Measurements from ENCODE around the gene CAVIN4.

Gene CAVIN4, protein sequence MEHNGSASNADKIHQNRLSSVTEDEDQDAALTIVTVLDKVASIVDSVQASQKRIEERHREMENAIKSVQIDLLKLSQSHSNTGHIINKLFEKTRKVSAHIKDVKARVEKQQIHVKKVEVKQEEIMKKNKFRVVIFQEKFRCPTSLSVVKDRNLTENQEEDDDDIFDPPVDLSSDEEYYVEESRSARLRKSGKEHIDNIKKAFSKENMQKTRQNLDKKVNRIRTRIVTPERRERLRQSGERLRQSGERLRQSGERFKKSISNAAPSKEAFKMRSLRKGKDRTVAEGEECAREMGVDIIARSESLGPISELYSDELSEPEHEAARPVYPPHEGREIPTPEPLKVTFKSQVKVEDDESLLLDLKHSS

DNA sequence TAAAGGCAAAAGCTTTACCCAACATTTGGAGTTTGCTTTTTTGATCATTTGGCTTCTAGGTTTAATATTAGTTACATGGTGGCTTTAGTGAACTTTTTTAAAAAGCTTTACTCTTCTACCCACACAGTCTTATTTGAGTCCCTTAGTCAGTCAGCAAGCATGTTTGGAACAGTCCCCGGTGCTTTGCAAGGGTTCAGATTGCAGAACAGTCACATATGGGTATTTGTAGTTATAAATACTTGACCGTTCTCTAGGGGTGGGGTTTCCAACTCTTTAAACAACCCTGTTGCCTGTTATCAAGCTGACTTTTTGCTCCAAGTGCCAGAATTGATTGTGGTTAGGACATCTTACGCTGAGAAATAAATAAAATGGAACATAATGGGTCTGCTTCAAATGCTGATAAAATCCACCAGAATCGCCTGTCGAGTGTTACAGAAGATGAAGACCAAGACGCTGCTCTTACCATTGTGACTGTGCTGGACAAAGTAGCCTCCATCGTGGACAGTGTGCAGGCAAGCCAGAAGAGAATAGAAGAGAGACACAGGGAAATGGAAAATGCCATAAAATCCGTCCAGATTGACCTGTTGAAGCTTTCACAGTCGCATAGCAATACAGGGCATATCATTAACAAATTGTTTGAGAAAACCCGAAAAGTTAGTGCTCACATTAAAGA, at the start of gene CAVIN4:
TSS of gene CAVIN4 (plus strand) at position 304 of the 673 bp plus-strand sequence. CDS start at position 369, 65 bp downstream.
- no peak for DNase-seq

DNA sequence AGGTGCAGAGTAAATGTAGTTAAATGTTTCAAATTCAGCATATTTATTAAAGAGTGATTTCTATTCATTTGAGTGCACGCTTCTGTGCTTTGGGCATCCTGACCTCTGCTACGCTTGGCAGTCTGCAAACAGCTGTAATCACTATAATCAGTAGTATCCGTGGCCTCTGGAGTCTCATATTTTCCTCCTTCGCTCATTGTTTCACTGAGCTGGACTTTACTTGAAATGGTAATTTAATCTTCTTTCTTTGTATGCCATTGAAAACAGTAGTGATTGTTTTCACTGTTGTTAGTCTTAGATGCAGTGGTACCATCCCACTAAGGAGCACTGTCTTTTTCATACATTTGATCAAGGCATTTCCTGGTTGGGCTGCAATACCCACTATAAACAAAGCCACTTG, 43.5 kb upstream of the CAVIN4 start:
- DNase-seq = no peak

DNA sequence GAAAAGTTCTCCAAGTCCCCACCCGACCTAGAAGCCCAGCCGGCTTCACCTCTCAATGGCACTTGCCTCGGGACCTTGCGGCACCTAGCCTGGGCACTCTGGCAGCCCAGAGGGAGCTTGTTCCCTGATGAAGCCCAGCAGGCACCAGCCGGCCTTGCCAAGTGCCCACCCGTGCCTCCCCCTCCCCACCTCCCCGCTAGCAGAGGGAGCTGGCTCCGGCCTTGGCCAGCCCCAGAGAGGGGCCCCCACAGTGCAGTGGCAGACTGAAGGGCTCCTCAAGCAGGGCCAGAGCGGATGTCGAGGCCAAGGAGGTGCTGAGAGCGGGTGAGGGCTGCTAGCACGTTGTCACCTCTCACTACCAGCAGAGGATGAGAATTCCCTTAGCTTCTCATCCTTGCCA, 37.6 kb upstream of the CAVIN4 start:
- DNase-seq = no peak

DNA sequence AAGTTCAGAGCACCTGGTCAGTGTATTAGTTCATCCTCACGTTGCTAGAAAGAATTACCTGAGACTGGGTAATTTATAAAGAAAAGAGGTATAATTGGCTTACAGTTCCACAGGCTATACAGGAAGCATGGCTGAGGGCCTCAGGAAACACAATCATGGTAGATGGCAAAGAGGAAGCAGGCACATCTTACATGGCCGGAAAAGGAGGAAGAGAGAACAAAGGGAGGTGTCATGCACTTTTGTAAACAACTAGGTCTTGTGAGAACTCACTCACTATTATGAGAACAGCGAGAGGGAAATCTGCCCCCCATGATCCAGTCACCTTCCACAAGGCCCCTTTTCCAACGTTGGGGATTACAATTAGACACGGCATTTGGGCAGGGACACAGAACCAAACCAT, 28.8 kb upstream of the CAVIN4 start:
- no peak for DNase-seq

DNA sequence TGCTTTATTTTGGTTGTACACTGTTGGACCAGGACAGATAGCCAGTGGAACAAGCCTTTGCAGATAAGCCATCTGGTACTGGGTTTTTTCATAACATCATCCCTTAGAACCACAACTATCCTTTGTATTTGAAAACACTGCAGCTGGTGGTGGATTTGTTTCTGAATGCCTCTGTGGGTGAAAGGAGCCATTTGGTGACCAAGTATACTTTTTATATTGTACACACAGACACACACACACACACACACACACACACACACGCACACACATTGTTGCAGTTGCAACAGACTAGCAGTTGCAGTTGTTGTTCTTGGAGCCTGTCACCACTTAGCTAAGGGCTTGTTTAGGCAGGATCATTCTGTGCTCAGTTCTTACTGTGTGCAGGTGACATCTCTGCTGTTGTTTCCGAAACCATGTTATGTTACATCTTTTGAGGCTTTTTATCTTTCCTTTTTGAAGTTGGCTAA, 22.9 kb upstream of the CAVIN4 start:
- DNase-seq = no peak

DNA sequence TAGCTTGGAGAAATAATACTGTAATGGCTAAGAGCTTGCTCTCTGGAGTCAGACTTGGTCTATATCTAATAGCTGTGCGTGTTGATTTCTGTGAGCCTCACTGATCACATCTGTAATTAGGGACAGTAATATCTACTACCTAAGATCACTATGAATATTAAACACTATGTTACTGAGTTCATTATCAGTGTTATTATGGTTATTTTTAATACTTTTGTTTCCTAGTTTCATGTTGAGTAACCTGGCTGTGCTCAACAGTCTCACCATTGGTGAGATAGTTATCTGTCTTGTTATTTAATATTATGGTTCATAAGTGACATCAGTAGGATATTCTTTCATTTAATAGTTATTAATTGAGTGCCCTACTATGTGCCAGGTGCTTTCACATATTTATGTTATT, 22.4 kb upstream of the CAVIN4 start:
- DNase-seq = no peak

DNA sequence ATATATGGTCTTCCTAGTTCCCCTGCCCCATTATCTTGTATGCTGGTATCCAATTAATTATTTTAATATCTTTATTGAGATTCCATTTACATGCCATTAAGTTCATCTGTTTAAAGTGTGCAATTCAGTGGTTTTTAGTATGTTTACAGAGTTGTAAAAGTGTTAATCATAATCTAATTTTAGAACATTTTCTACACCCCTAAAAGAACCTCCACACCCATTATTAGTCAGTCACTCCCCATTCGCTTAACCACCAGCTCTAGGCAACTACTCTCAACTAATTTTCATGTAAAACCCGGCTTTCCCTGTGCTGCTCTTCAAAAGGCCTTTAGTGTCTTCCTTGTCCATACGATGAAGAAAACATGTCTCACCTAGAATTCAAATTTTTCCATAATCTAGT, 20.8 kb upstream of the CAVIN4 start:
- DNase-seq = no peak

DNA sequence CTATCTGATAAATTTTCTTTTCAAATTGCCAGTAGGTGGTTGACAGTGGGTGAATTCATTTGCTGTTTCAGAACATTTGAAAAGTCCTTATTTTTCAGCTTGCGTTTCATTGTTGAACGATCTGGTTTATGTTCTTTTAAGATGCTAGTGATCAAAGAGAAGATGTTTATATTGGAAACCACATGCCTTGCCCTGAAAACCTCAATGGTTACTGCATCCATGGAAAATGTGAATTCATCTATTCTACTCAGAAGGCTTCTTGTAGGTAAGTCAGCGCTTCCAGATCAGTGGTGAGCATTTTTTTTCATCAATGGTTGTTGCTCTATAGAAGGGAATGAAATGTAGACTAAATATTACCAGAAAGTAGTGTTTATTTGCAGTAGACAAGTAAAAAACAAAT, 16.6 kb upstream of the CAVIN4 start:
- no peak for DNase-seq

DNA sequence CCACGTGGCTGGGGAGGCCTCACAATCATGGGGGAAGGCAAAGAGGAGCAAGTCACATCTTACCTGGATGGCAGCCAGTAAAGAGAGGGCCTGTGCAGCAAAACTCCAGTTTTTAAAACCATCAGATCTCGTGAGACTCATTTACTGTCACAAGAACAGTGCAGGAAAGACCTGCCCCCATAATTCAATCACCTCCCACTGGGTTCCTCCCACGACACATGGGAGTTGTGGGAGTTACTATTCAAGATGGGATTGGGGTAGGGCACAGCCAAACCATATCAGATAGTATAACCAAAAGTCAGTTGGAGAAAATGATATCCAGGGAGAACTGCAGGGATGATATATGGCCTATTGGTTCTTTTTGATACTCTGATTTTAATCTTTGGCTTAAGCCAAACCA, 10.0 kb upstream of the CAVIN4 start:
- no peak for DNase-seq

DNA sequence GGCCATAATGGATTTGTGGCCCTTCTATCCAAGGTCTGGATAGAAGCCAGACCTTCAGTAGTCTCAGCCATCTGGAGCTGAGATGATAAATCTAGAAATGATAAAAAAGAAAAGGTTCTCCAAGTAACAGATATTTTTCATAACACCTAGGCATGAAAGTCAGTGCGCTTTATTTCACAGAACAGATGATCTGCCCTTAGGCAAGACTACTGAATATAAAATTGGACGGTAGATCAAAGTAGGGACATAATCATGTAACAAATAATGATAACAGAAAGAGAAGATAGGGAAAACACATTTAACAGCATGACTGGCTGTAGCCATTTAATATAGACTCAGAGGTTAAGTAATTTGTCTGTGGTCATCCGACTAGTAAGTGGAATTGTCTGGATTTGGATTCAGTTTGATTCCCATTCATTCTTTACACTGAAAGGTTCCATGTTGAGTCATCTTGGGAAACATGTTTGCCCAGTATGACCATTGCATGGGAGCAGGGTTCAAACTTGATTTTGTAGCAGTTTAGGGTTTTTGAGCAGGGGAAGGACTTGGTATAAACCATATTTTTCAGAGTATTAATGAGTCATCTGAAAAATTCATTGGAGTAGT, 4.1 kb upstream of the CAVIN4 start:
- DNase-seq = no peak

DNA sequence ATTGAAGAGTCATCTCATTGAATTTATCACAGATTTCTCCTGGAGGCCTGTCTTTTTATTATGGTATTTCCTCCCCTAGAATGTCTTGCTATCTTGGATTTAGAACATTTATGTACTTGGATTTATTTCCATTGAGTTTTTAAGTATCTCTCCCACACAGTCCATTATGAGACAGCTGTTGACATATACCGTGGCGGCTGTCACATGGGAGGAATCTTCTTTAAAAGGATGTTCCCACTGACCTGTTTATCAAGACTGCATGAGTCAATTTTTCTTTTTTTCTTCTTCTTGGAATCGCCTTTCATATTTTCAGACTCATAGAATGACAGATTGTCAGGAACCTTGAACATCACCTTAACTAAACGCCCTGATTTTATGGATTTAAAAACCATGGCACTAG, 2.9 kb upstream of the CAVIN4 start:
- DNase-seq = no peak

DNA sequence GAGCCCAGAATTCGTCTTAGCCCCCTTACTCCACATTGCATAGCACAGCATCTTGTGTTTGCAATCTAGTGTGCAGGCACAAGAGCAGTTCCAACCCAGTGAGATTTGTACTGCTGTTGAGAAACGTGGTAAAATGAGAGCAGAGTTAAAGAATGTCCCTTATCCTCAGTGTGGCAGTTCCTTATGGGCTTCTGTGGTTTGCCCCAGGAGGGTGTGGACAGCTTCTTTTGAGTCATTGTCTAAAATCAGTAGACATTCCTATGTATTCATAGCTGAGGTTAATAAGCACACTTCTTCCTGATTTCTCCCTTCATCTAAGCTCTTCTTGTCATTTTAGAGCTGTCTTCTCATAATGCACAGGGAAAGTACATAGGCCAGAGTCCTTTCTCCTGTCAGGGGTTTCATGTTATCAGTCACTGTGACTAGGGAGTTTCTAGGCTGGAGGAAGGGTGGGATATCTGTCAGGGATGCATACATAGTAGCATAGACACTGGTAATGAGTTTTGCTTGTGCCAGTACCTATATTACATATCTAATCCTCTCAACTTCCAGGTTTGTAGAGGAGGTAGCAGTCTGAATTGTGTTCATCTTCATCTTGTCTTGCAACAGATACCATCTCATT, 2.0 kb upstream of the CAVIN4 start:
- DNase-seq = no peak

DNA sequence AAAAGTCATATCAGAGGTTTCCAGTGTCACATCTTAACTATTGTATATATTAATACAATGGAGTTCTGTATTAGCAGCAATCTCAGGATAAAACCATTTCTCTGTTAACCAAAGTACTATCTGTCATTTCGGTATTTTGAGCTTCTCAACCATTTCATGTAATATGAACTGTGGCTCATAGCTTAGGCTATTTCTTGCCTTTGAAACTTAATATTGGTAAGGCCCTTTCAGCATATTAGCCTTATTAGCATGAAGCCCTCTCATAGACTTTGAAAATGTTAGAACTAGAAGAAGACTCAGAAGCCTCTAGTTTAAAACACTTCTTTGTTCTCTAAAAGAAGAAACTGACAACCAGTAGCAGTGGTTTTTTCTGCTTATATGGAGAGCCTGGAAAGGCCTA, 731 bp downstream of the CAVIN4 start:
- DNase-seq = no peak

DNA sequence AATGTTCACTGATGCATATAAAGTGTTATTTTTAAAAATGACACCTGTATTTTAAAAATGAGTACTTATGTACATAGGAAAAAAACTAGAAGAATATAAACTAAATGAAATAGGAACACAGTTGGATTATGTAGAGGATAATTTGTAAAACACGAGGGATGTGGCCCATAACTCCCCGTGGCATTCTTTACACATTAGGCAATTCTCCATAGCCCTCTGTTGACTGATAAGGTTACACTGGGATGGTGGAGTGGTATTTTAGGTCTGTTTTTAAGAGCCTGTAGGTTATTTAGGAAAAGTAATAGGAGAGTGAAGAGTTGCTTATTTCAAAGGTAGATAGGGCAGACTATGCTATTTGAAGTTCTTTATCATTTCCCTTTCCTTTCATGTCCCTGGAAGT, 1.8 kb downstream of the CAVIN4 start:
- no peak for DNase-seq

DNA sequence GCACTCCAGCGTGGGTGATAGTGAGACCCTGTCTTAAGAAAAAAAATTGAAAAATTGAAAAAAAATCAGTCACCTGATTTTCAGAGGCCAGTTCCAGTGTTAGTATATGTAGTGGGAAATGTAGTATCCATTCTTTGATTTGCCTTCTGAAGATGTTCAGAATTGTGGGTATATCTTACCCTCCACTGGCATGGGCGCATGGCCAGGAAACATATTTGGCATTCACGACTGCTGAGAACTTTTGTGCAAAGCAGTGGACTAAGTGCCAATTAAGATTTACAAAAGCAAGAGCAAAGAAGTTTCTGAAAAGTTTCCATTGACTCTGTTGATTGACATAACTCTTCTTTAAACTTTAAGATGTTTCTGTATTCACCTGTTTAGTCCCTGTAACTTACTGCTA, 2.4 kb downstream of the CAVIN4 start:
- DNase-seq = no peak

DNA sequence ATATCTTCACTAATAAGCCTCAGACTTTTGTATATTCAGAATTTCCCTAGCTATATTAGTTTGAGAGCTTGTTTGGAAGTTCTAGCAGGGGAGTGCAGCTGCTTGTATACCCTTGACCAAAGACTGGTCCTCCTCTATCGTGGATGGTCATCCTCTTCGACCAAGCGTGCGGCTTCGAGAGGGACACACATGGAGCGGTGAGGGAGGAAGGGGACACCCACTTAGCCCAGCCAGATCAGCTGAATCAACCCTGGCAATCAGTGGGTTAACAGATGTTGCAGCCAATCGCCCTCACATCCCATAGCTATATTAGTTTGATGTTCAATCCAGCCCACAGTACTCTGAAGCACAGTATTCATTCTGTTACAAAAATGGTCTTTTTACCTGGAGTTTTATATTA, 3.2 kb downstream of the CAVIN4 start:
- no peak for DNase-seq

DNA sequence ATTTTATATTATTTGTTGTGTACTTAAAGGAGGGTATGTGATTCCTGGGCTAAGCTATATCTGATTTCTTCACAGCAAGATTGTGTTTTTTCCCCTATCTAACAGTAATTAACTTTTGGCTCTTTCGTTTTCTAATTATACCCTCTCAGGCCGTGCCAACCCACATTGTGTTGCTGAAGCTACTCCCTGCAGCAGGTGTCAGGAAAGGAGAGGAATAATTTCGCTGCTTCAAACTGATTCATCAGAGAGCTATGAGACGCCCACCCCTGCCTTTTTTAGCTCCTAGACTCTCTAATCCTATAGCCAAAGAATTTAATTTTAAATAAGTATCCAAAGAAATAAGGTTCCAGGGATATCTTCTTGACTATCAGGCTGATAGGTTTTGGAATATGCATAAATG, 3.8 kb downstream of the CAVIN4 start:
- no peak for DNase-seq

DNA sequence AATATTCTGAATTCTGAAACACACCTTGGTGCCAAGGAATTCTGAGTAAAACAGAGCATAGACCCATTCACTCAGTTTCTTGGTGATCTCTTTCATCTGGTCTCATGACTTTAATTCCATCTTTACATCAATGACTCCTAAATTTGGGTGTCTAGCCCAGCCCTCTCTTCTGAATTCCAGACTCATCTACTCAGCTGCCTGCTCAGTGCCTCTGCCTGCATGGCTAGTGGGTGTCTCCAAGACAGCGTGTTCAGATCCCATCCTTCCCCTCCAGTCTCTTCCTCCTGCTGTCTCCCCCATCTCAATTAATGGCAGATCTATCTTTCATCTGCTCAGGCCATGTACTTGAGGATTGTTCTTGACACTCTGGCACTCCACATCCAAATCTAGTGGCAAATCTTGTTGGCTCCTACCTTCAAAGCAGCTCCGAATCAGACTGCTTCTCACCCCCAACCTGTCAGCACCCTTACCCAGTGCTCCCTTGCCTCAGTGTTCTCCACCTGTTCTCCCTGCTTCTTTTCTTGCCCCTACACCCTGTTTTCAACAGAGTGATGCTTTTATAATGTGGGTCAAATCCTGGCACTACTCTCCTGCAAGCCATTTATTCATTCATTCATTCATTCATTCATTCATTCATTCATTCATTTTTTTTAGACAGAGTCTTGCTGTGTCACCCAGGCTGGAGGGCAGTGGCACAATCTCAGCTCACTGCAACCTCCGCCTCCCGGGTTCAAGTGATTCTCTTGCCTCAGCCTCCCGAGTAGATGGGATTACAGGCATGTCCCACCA, 5.3 kb downstream of the CAVIN4 start:
- no peak for DNase-seq

DNA sequence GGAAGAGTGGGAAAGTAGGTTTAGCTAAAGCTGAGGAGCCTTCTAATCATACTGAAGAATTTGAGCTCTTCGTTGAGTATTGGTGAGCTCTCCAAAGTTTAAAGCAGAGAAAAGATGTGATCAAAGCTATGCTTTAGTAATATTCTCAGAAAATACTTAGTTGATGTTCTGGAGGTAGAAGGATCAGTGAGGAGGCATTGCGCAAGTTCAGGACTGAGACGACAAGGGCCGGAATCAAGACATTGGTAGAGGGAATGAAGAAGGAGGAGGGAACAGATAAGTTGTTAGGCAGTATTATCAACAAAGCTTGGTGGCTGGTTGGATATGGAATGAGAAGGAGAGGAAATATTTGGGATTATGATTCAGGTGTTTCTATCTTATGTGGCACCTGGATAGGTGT, 7.1 kb downstream of the CAVIN4 start:
- no peak for DNase-seq

DNA sequence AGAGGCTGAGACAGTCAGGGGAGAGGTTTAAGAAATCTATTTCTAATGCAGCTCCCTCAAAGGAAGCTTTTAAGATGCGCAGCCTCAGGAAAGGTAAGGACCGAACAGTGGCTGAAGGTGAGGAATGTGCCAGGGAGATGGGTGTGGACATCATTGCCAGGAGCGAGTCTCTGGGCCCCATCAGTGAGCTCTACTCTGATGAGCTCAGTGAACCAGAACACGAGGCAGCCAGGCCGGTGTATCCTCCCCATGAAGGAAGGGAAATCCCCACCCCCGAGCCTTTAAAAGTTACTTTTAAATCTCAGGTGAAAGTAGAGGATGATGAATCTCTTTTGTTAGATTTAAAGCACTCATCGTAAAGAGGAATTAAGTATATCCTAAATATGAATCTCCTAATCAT, 8.2 kb downstream of the CAVIN4 start:
- DNase-seq = no peak

DNA sequence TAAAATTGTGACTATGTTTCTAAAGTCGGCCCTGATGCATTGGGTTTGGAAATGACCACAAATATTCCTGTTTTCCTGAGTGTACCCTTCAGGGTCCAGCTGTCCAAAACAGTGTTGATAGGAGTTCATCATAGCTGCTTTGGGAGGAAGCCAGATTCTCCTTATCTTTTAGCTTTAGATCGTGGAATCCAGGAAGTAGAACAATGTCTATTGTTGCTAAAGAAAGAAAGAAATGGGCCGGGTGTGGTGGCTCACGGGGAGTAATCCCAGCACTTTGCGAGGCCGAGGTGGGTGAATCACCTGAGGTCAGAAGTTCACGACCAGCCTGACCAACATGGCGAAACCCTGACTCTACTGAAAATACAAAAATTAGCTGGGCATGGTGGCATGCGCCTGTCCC, 9.5 kb downstream of the CAVIN4 start:
- DNase-seq = no peak

DNA sequence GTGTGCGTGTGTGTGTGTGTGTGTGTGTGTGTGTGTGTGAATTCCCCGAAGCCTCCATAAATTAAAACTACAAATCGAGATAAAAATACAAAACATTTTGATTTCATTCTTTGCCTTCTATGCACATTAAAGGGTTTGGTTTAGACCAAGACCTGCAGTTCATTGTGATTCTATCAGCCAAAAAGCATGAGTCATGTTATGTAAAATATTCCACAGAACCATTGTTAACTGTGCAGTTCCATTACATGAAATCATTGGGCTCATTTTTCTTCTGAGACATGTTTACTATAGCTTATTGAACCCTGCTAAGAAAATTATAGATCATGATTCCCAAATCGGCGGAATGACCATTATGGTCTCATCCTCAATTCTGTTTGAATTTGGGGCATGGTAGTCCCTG, 11.7 kb downstream of the CAVIN4 start:
- no peak for DNase-seq

DNA sequence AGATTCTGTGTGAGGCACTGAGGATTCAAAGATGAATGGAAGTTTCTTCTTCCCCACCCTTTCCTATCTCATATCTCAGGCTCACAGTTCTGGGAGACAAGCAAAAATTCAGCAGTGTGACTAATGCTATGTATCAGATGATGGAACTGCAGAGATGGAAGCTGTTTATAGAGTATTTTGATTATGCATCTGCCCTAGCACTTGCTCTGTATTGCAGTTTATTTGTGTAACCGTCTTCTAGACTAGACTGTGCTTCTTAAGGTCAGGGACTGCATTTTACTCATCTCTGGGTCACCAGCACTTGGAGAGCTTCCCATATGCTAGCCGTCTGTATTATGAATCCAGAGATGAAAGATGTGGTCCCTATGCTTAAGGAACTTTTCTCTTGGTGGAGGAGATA, 12.6 kb downstream of the CAVIN4 start:
- DNase-seq = no peak
